ENCODE data around the gene GRID1. TPM values are rescaled to one million over a fixed set of nuclear protein-coding genes. Genes with fewer than 3 reads are reported as not detected.
"Not testable (repeated sequence)": the region's sequence is repeated elsewhere in the genome, so short reads cannot be mapped to it uniquely, and the experiment has no call there.

The GRID1 gene
- total and polyA plus RNA-seq, 8 donors: 0.31 to 8.5 (median 1.0) TPM; not detected in 1

- intact Hi-C loops (cut with DNase I; ENCODE audit: low total_unique reads): no loop called here
- Histone ChIP-seq H3K4me3 (no peak overlapping the region), H3K4me1 (no peaks in the 10 kb centered on the region), H3K27ac (no peak overlapping the region), H3K27me3 (no peaks in the 10 kb centered on the region), H3K36me3 (no peaks in the 10 kb centered on the region), H3K9me3 (peaks cover 0 to 10% (median 0%) of the 10 kb centered on the region in 4 donors)
- DNase-seq: no peak
- 71 to 88% (median 79%) methylated on average over 1 of the region's 1 CpG for WGBS, 5 donors
- TF ChIP-seq EP300 (IDR thresholded peaks at IDR 0.05) (no peak), POLR2A (IDR thresholded peaks at IDR 0.05) (no peak), POLR2AphosphoS5 (IDR thresholded peaks at IDR 0.05) (no peak)
- TF ChIP-seq, protein P1, sequence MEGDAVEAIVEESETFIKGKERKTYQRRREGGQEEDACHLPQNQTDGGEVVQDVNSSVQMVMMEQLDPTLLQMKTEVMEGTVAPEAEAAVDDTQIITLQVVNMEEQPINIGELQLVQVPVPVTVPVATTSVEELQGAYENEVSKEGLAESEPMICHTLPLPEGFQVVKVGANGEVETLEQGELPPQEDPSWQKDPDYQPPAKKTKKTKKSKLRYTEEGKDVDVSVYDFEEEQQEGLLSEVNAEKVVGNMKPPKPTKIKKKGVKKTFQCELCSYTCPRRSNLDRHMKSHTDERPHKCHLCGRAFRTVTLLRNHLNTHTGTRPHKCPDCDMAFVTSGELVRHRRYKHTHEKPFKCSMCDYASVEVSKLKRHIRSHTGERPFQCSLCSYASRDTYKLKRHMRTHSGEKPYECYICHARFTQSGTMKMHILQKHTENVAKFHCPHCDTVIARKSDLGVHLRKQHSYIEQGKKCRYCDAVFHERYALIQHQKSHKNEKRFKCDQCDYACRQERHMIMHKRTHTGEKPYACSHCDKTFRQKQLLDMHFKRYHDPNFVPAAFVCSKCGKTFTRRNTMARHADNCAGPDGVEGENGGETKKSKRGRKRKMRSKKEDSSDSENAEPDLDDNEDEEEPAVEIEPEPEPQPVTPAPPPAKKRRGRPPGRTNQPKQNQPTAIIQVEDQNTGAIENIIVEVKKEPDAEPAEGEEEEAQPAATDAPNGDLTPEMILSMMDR (IDR thresholded peaks at IDR 0.05): no peak
These were observed 331.9 kb downstream of the GRID1 start for GRCh38 chr10:86034710-86035109.

DNA sequence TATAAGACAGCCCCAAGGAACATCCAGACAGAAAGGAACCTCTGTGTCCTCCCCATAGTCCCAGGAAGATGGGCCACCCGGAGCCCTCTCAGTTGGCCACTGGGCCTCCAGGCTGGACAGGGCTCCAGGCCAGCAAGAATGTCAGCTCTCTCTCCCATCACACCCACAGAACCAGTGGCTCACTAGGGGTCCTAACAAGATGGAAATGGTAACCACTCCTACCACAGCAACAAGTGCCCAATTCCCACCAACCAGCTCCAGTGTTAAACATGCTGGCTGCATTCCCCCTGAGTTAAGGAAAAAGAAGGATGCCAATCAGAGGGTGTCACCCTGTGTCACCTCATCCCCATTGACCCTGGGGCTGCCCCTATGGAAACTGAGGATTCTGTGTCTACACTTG lies 333.0 kb downstream of the GRID1 start:
- Histone ChIP-seq H3K4me1 (no peaks in the 10 kb centered on the region), H3K27ac (no peak overlapping the region), H3K9me3 (peaks cover 0 to 10% (median 0%) of the 10 kb centered on the region in 4 donors), H3K4me3 (no peak overlapping the region), H3K36me3 (no peaks in the 10 kb centered on the region), H3K27me3 (no peaks in the 10 kb centered on the region)
- intact Hi-C loops (cut with DNase I; ENCODE audit: low total_unique reads): no loop called here
- DNase-seq: no peak
- WGBS, 5 donors: 69 to 100% (median 88%) methylated on average over 1 of the region's 1 CpG
- TF ChIP-seq POLR2A (IDR thresholded peaks at IDR 0.05) (no peak), POLR2AphosphoS5 (IDR thresholded peaks at IDR 0.05) (no peak), EP300 (IDR thresholded peaks at IDR 0.05) (no peak)
- TF ChIP-seq, protein P1 (IDR thresholded peaks at IDR 0.05): no peak

GRCh38 chr10:86032087-86032486 lies 334.5 kb downstream of the GRID1 start:
- H3K9me3 ChIP-seq: peaks cover 0 to 14% (median 0%) of the 10 kb centered on the region in 4 donors
- intact Hi-C loops (cut with DNase I; ENCODE audit: low total_unique reads); H3K27me3 ChIP-seq; H3K4me3 ChIP-seq; H3K4me1 ChIP-seq; H3K27ac ChIP-seq; H3K36me3 ChIP-seq; DNase-seq: not testable (repeated sequence)
- 93 to 97% (median 95%) methylated on average over 7 to 8 of the region's 8 CpGs for WGBS, 5 donors

DNA sequence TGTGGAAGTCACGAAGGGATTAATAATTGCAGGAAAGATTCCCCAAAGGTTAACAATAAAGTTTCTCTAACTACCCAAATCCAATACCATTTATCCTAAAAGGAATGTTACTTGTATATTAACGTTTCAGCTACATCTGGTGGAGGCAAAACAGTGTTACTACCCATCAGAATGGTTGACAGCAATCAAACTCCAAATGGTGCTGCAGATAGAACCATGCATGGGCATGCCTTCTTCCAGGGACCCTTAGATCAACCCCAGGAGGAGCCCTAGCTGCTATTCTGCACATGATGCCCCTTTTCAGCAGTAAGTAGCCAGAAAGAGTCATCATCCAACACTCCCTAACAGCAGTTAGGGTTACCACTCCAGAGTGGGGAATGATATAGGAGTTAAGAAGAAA lies 336.3 kb downstream of the GRID1 start:
- TF ChIP-seq EP300 (IDR thresholded peaks at IDR 0.05): no peak
- no peak for TF ChIP-seq POLR2A (IDR thresholded peaks at IDR 0.05)
- TF ChIP-seq, protein P1 (IDR thresholded peaks at IDR 0.05): no peak
- TF ChIP-seq POLR2AphosphoS5 (IDR thresholded peaks at IDR 0.05): no peak
- Histone ChIP-seq H3K4me1 (no peaks in the 10 kb centered on the region), H3K9me3 (peaks cover 0 to 14% (median 0%) of the 10 kb centered on the region in 4 donors), H3K36me3 (no peaks in the 10 kb centered on the region), H3K4me3 (no peak overlapping the region), H3K27me3 (no peaks in the 10 kb centered on the region), H3K27ac (no peak overlapping the region)
- DNase-seq: no peak
- intact Hi-C loops (cut with DNase I; ENCODE audit: low total_unique reads): no loop called here
- WGBS, 5 donors: 0 to 46% (median 30%) methylated on average over 2 of the region's 2 CpGs

- TF ChIP-seq, protein P1 (IDR thresholded peaks at IDR 0.05): no peak
- TF ChIP-seq POLR2A (IDR thresholded peaks at IDR 0.05) (no peak), POLR2AphosphoS5 (IDR thresholded peaks at IDR 0.05) (no peak), EP300 (IDR thresholded peaks at IDR 0.05) (no peak)
- H3K27ac ChIP-seq: no peak overlapping the region
- no peaks in the 10 kb centered on the region for H3K4me1 ChIP-seq
- intact Hi-C loops (cut with DNase I; ENCODE audit: low total_unique reads): no loop called here
- H3K9me3 ChIP-seq: peaks cover 0 to 14% (median 0%) of the 10 kb centered on the region in 4 donors
- no peaks in the 10 kb centered on the region for H3K27me3 ChIP-seq
- 66 to 73% (median 72%) methylated on average over 2 of the region's 2 CpGs for WGBS, 5 donors
- H3K36me3 ChIP-seq: no peaks in the 10 kb centered on the region
- no peak for DNase-seq
- H3K4me3 ChIP-seq: no peak overlapping the region
These were observed 339.2 kb downstream of the GRID1 start for GRCh38 chr10:86027346-86027745.
